ENCODE data around the gene DNAJB6.

Gene DNAJB6

DNA sequence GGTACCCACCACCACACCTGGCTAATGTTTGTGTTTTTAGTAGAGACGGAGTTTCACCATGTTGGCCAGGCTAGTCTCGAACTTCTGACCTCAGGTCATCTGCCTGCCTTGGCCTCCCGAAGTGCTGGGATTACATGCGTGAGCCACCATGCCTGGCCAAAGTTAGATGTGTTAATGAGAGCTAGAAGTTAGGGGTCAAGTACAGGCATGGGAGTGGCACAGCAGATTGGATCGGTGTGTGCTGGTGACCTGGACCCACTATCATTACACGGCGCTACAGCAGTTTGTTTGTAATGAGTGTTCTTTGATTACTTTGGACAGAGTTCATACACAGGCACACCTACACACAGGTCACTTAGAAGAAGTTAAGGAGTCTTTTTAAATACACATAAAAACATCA, 36.7 kb downstream of the DNAJB6 start:
- Histone ChIP-seq H3K36me3 (ENCODE audit: insufficient read depth, low read depth, low read length) (peaks cover 96% of the 10 kb centered on the region), H3K27ac (ENCODE audit: low read length) (no peak overlapping the region)

GRCh38 chr7:157375410-157375809, 38.6 kb downstream of the DNAJB6 start:
- Histone ChIP-seq H3K27ac (ENCODE audit: low read length) (no peak overlapping the region), H3K9ac (ENCODE audit: low read depth, low read length) (no peak overlapping the region), H3K9me3 (ENCODE audit: insufficient read depth, low read depth, low read length) (no peaks in the 10 kb centered on the region), H3K4me3 (ENCODE audit: low read length) (no peak overlapping the region), H3K4me1 (ENCODE audit: insufficient read depth, low read length) (no peaks in the 10 kb centered on the region; the same call in 1 of the 2 replicates), H3K27me3 (ENCODE audit: insufficient read depth, low read length) (no peaks in the 10 kb centered on the region), H3K36me3 (ENCODE audit: insufficient read depth, low read depth, low read length) (peaks cover 87% of the 10 kb centered on the region)

More for the DNA sequence above, 36.7 kb downstream of the DNAJB6 start:
- H3K4me1 ChIP-seq (ENCODE audit: insufficient read depth, low read length) = no peaks in the 10 kb centered on the region; the same call in 1 of the 2 replicates
- H3K9ac ChIP-seq (ENCODE audit: low read depth, low read length) = no peak overlapping the region
- no peaks in the 10 kb centered on the region for H3K27me3 ChIP-seq (ENCODE audit: insufficient read depth, low read length)
- no peaks in the 10 kb centered on the region for H3K9me3 ChIP-seq (ENCODE audit: insufficient read depth, low read depth, low read length)
- H3K4me3 ChIP-seq (ENCODE audit: low read length) = no peak overlapping the region

DNA sequence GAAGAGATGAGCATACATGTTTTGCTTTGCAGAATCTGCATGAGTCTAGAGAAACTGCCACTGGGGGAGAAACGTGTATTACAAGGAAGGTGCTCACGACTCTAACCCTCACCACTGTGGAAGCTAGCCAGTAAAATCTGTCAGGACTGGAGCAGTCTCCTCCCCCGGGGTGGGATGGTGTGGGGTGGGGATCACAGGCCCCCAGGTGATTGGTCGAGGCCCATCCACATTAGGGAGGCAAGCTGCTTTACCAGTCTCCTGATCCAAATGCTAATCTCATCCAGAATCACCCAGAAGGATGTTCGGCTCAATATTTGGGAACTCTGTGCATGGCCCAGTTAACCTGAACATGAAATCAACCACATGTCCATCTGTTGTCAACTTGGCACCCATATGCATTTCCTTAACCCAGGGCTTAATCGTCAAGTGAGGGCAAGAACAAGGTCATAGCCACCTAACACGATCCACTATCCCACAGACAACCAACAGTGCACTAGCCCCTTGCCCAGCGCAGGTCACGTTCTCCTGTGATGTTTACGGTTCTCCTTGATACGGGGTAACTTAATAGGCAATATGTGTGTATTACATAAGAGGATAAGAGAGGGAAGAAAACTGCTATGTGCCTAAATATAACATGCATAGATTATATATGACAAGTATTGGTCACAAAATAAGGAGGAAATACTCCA, 40.8 kb downstream of the DNAJB6 start:
- Histone ChIP-seq H3K27me3 (ENCODE audit: insufficient read depth, low read length) (no peaks in the 10 kb centered on the region), H3K27ac (ENCODE audit: low read length) (no peak overlapping the region), H3K4me3 (ENCODE audit: low read length) (no peak overlapping the region), H3K9me3 (ENCODE audit: insufficient read depth, low read depth, low read length) (no peaks in the 10 kb centered on the region), H3K36me3 (ENCODE audit: insufficient read depth, low read depth, low read length) (peaks cover 87% of the 10 kb centered on the region), H3K9ac (ENCODE audit: low read depth, low read length) (no peak overlapping the region), H3K4me1 (ENCODE audit: insufficient read depth, low read length) (no peaks in the 10 kb centered on the region; the same call in 1 of the 2 replicates)

GRCh38 chr7:157378390-157378789, 41.6 kb downstream of the DNAJB6 start:
- H3K4me3 ChIP-seq (ENCODE audit: low read length) = no peak overlapping the region
- H3K9ac ChIP-seq (ENCODE audit: low read depth, low read length) = no peak overlapping the region
- no peaks in the 10 kb centered on the region; the same call in 1 of the 2 replicates for H3K4me1 ChIP-seq (ENCODE audit: insufficient read depth, low read length)
- peaks cover 87% of the 10 kb centered on the region for H3K36me3 ChIP-seq (ENCODE audit: insufficient read depth, low read depth, low read length)
- no peaks in the 10 kb centered on the region for H3K9me3 ChIP-seq (ENCODE audit: insufficient read depth, low read depth, low read length)
- H3K27ac ChIP-seq (ENCODE audit: low read length) = no peak overlapping the region
- H3K27me3 ChIP-seq (ENCODE audit: insufficient read depth, low read length) = no peaks in the 10 kb centered on the region

GRCh38 chr7:157379493-157379892, 42.7 kb downstream of the DNAJB6 start:
- Histone ChIP-seq H3K4me1 (ENCODE audit: insufficient read depth, low read length) (no peaks in the 10 kb centered on the region; the same call in 1 of the 2 replicates), H3K27ac (ENCODE audit: low read length) (no peak overlapping the region), H3K4me3 (ENCODE audit: low read length) (no peak overlapping the region), H3K9me3 (ENCODE audit: insufficient read depth, low read depth, low read length) (no peaks in the 10 kb centered on the region), H3K36me3 (ENCODE audit: insufficient read depth, low read depth, low read length) (peaks cover 87% of the 10 kb centered on the region), H3K27me3 (ENCODE audit: insufficient read depth, low read length) (no peaks in the 10 kb centered on the region), H3K9ac (ENCODE audit: low read depth, low read length) (no peak overlapping the region)

GRCh38 chr7:157380416-157380815, 43.6 kb downstream of the DNAJB6 start:
- no peak overlapping the region for H3K4me3 ChIP-seq (ENCODE audit: low read length)
- H3K9ac ChIP-seq (ENCODE audit: low read depth, low read length) = no peak overlapping the region
- peaks cover 87% of the 10 kb centered on the region for H3K36me3 ChIP-seq (ENCODE audit: insufficient read depth, low read depth, low read length)
- H3K9me3 ChIP-seq (ENCODE audit: insufficient read depth, low read depth, low read length) = no peaks in the 10 kb centered on the region
- H3K4me1 ChIP-seq (ENCODE audit: insufficient read depth, low read length) = no peaks in the 10 kb centered on the region; the same call in 1 of the 2 replicates
- no peak overlapping the region for H3K27ac ChIP-seq (ENCODE audit: low read length)
- H3K27me3 ChIP-seq (ENCODE audit: insufficient read depth, low read length) = no peaks in the 10 kb centered on the region

DNA sequence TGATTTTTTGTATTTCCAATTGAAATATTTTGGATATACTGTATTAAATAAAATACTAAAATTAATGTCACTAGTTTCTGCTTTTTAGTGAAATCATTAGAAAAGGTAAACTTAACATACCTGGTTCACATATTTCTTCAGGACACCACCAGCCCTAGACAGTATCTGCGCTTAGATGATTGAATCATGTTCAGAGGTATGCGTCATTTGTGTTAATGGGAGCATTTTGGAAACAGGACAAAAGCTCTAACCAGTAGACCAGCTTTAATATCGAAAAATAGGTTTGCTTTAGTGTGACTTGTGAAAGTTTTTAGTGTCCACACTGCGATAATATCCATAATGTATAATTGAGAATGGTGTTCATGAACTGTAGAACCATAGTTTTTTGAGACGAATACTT, 47.1 kb downstream of the DNAJB6 start:
- Histone ChIP-seq H3K27ac (ENCODE audit: low read length) (no peak overlapping the region), H3K9me3 (ENCODE audit: insufficient read depth, low read depth, low read length) (no peaks in the 10 kb centered on the region), H3K4me3 (ENCODE audit: low read length) (no peak overlapping the region), H3K4me1 (ENCODE audit: insufficient read depth, low read length) (peaks cover 4% of the 10 kb centered on the region; the same call in 1 of the 2 replicates), H3K36me3 (ENCODE audit: insufficient read depth, low read depth, low read length) (peaks cover 81% of the 10 kb centered on the region), H3K9ac (ENCODE audit: low read depth, low read length) (no peak overlapping the region), H3K27me3 (ENCODE audit: insufficient read depth, low read length) (no peaks in the 10 kb centered on the region)

GRCh38 chr7:157384301-157384700, 47.5 kb downstream of the DNAJB6 start:
- Histone ChIP-seq H3K4me1 (ENCODE audit: insufficient read depth, low read length) (peaks cover 4% of the 10 kb centered on the region; the same call in 1 of the 2 replicates), H3K27ac (ENCODE audit: low read length) (no peak overlapping the region), H3K9ac (ENCODE audit: low read depth, low read length) (no peak overlapping the region), H3K27me3 (ENCODE audit: insufficient read depth, low read length) (no peaks in the 10 kb centered on the region), H3K36me3 (ENCODE audit: insufficient read depth, low read depth, low read length) (peaks cover 81% of the 10 kb centered on the region), H3K4me3 (ENCODE audit: low read length) (no peak overlapping the region), H3K9me3 (ENCODE audit: insufficient read depth, low read depth, low read length) (no peaks in the 10 kb centered on the region)

GRCh38 chr7:157386979-157387800, 50.4 kb downstream of the DNAJB6 start:
- Histone ChIP-seq H3K4me1 (ENCODE audit: insufficient read depth, low read length) (peaks cover 4% of the 10 kb centered on the region; the same call in 1 of the 2 replicates), H3K36me3 (ENCODE audit: insufficient read depth, low read depth, low read length) (peaks cover 86% of the 10 kb centered on the region), H3K27me3 (ENCODE audit: insufficient read depth, low read length) (no peaks in the 10 kb centered on the region), H3K27ac (ENCODE audit: low read length) (no peak overlapping the region), H3K9ac (ENCODE audit: low read depth, low read length) (peak overlapping the region; percentile 33; the same call in 1 of the 2 replicates), H3K4me3 (ENCODE audit: low read length) (no peak overlapping the region), H3K9me3 (ENCODE audit: insufficient read depth, low read depth, low read length) (no peaks in the 10 kb centered on the region)

DNA sequence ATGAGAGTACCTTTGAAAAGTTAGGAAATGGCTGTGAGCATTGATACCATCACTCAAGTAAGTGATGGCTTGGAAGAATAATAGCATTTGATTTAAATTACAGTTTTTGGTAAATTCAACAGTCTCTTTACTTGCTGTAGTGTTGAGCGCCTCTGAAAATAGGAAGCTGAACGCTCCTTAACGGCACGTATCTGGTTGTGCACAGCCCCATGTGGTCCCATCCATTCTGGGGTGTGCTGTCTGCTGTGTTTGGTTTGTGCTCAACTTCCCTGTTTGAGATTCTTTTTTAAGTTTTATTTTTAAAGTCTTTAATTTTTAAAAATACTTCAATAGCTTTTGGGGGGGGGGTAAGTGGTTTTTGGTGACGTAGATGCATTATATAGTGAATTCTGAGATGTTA, 51.5 kb downstream of the DNAJB6 start:
- Histone ChIP-seq H3K9me3 (ENCODE audit: insufficient read depth, low read depth, low read length) (no peaks in the 10 kb centered on the region), H3K27ac (ENCODE audit: low read length) (no peak overlapping the region), H3K4me1 (ENCODE audit: insufficient read depth, low read length) (peaks cover 4% of the 10 kb centered on the region; the same call in 1 of the 2 replicates), H3K27me3 (ENCODE audit: insufficient read depth, low read length) (no peaks in the 10 kb centered on the region), H3K36me3 (ENCODE audit: insufficient read depth, low read depth, low read length) (peaks cover 84% of the 10 kb centered on the region), H3K9ac (ENCODE audit: low read depth, low read length) (no peak overlapping the region), H3K4me3 (ENCODE audit: low read length) (no peak overlapping the region)

GRCh38 chr7:157389951-157390730, 53.3 kb downstream of the DNAJB6 start:
- no peak overlapping the region for H3K4me3 ChIP-seq (ENCODE audit: low read length)
- no peak overlapping the region for H3K9ac ChIP-seq (ENCODE audit: low read depth, low read length)
- peaks cover 4% of the 10 kb centered on the region; the same call in 1 of the 2 replicates for H3K4me1 ChIP-seq (ENCODE audit: insufficient read depth, low read length)
- H3K36me3 ChIP-seq (ENCODE audit: insufficient read depth, low read depth, low read length) = peaks cover 78% of the 10 kb centered on the region
- H3K27me3 ChIP-seq (ENCODE audit: insufficient read depth, low read length) = no peaks in the 10 kb centered on the region
- H3K27ac ChIP-seq (ENCODE audit: low read length) = no peak overlapping the region
- H3K9me3 ChIP-seq (ENCODE audit: insufficient read depth, low read depth, low read length) = no peaks in the 10 kb centered on the region

All from iPS-20b (cell line).